ENCODE results near the gene PCDHGA12.

DNA sequence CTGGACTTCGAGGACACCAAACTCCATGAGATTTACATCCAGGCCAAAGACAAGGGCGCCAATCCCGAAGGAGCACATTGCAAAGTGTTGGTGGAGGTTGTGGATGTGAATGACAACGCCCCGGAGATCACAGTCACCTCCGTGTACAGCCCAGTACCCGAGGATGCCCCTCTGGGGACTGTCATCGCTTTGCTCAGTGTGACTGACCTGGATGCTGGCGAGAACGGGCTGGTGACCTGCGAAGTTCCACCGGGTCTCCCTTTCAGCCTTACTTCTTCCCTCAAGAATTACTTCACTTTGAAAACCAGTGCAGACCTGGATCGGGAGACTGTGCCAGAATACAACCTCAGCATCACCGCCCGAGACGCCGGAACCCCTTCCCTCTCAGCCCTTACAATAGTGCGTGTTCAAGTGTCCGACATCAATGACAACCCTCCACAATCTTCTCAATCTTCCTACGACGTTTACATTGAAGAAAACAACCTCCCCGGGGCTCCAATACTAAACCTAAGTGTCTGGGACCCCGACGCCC lies 46.8 kb downstream of the PCDHGA12 start:
- TF ChIP-seq, protein P1, sequence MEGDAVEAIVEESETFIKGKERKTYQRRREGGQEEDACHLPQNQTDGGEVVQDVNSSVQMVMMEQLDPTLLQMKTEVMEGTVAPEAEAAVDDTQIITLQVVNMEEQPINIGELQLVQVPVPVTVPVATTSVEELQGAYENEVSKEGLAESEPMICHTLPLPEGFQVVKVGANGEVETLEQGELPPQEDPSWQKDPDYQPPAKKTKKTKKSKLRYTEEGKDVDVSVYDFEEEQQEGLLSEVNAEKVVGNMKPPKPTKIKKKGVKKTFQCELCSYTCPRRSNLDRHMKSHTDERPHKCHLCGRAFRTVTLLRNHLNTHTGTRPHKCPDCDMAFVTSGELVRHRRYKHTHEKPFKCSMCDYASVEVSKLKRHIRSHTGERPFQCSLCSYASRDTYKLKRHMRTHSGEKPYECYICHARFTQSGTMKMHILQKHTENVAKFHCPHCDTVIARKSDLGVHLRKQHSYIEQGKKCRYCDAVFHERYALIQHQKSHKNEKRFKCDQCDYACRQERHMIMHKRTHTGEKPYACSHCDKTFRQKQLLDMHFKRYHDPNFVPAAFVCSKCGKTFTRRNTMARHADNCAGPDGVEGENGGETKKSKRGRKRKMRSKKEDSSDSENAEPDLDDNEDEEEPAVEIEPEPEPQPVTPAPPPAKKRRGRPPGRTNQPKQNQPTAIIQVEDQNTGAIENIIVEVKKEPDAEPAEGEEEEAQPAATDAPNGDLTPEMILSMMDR (IDR thresholded peaks at IDR 0.05 in 8 of 11, conservative IDR thresholded peaks at IDR 0.05 in 3 of 11) = no peak
- TF ChIP-seq POLR2A (IDR thresholded peaks at IDR 0.05) (no peak), POLR2AphosphoS5 (IDR thresholded peaks at IDR 0.05) (no peak)
